ENCODE measurements around the gene INSIG1.

Gene INSIG1

DNA sequence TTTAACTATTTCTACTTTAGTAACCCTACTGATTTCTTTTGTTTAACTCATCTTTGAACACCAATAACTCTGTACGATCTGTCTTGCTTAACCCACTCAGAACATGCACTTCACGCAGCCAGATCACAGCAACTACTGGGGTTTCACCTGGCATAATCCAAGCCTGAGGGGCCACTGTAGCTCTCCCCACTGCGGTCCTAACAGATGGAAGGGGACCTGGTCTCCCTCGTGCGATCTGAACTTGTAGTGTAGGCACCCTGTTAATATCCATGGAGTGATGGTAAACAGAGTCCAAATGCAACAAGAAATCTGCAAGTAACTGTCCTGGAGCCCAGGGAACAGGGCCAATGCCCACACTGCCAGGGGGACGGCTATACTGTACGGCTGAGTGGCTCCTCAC is 45.5 kb downstream of the INSIG1 start:
- TF ChIP-seq ELF4 (IDR thresholded peaks at IDR 0.05) (no peak), BHLHE40 (IDR thresholded peaks at IDR 0.05; ENCODE audit: borderline replicate concordance) (no peak), ZNF384 (IDR thresholded peaks at IDR 0.05) (no peak), SP1 (IDR thresholded peaks at IDR 0.05) (no peak), FOXA1 (IDR thresholded peaks at IDR 0.05) (no peak), LEF1 (IDR thresholded peaks at IDR 0.05; ENCODE audit: borderline replicate concordance) (no peak), ARNT (IDR thresholded peaks at IDR 0.05) (no peak), L3MBTL2 (conservative IDR thresholded peaks at IDR 0.05) (no peak), FOXK2 (IDR thresholded peaks at IDR 0.05) (no peak), HDGF (IDR thresholded peaks at IDR 0.05; ENCODE audit: borderline replicate concordance) (no peak), NFRKB (IDR thresholded peaks at IDR 0.05) (no peak), TARDBP (IDR thresholded peaks at IDR 0.05) (no peak), FOXM1 (IDR thresholded peaks at IDR 0.05; ENCODE audit: borderline replicate concordance) (no peak), SUZ12 (IDR thresholded peaks at IDR 0.05) (no peak), CTBP1 (IDR thresholded peaks at IDR 0.05; ENCODE audit: borderline replicate concordance) (no peak)
- TF ChIP-seq, protein P1, sequence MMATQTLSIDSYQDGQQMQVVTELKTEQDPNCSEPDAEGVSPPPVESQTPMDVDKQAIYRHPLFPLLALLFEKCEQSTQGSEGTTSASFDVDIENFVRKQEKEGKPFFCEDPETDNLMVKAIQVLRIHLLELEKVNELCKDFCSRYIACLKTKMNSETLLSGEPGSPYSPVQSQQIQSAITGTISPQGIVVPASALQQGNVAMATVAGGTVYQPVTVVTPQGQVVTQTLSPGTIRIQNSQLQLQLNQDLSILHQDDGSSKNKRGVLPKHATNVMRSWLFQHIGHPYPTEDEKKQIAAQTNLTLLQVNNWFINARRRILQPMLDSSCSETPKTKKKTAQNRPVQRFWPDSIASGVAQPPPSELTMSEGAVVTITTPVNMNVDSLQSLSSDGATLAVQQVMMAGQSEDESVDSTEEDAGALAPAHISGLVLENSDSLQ (IDR thresholded peaks at IDR 0.05), result no peak
- POLR2A ChIA-PET, result interaction anchor here (1.0 kb wide), 1 partner anchor 385 kb away, joined by 4 read pairs; no protein-coding TSS in a partner anchor
- CTCF ChIA-PET, result interaction anchor here (0.8 kb wide), 1 partner anchor 21 kb away, joined by 3 read pairs; no protein-coding TSS in a partner anchor
- no peak for DNase-seq (ENCODE audit: extremely low spot score)

DNA sequence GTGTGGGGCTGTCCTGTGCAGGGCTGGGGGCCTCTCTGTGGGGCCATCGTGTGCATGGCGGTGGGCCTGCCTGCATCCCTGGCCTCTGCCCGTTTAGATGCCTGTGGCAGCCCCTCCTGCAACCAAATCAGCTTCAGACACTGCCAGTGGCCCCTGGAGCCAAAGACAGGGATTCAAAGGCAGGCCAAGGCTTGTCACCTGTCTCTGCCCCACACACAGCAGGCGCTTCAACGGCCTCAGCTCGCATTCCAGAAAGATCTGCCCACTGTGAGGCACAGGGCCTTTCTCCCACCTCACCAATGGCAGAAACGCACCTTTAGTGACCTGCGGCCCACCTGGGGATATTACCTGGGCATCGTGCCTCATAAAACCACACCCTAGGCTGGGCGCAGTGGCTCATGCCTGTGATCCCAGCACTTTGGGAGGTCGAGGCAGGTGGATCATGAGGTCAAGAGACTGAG is 46.0 kb downstream of the INSIG1 start:
- ChIA-PET POLR2A (no interaction called here), CTCF (no interaction called here)
- TF ChIP-seq HDGF (IDR thresholded peaks at IDR 0.05; ENCODE audit: borderline replicate concordance), result no peak
- no peak for TF ChIP-seq FOXK2 (IDR thresholded peaks at IDR 0.05)
- no peak for TF ChIP-seq CTBP1 (IDR thresholded peaks at IDR 0.05; ENCODE audit: borderline replicate concordance)
- no peak for TF ChIP-seq LEF1 (IDR thresholded peaks at IDR 0.05; ENCODE audit: borderline replicate concordance)
- TF ChIP-seq TARDBP (IDR thresholded peaks at IDR 0.05), result no peak
- no peak for TF ChIP-seq BHLHE40 (IDR thresholded peaks at IDR 0.05; ENCODE audit: borderline replicate concordance)
- TF ChIP-seq FOXA1 (IDR thresholded peaks at IDR 0.05), result no peak
- no peak for TF ChIP-seq ZNF384 (IDR thresholded peaks at IDR 0.05)
- TF ChIP-seq ARNT (IDR thresholded peaks at IDR 0.05), result no peak
- TF ChIP-seq L3MBTL2 (conservative IDR thresholded peaks at IDR 0.05), result no peak
- no peak for TF ChIP-seq NFRKB (IDR thresholded peaks at IDR 0.05)
- TF ChIP-seq, protein P1 (IDR thresholded peaks at IDR 0.05), result no peak
- no peak for TF ChIP-seq SUZ12 (IDR thresholded peaks at IDR 0.05)
- TF ChIP-seq ELF4 (IDR thresholded peaks at IDR 0.05), result no peak
- no peak for TF ChIP-seq FOXM1 (IDR thresholded peaks at IDR 0.05; ENCODE audit: borderline replicate concordance)
- TF ChIP-seq SP1 (IDR thresholded peaks at IDR 0.05), result no peak
- DNase-seq (ENCODE audit: extremely low spot score), result no peak

DNA sequence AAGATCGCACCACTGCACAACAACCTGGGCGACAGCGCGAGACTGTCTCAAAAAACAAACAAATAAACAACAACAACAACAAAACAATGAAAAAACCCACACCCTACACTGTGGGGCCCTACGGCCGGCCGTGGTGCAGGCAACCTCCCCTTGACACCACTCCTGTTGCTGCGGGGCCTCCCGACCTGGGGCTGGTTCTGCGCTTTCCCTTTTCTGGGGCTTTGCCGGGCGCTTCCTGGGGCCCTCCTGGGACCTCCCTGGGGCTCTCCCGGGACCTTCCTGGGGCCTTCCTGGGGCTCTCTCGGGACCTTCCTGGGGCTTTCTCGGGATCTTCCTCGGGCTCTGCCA is 46.6 kb downstream of the INSIG1 start:
- ChIA-PET POLR2A (interaction anchor here (1.3 kb wide), 1 partner anchor 139 kb away, joined by 5 read pairs; no protein-coding TSS in a partner anchor), CTCF (interaction anchor here (0.5 to 1.6 kb wide), 17 partner anchors 8 to 430 kb away, joined by 3 to 21 read pairs (median 5); no protein-coding TSS in a partner anchor)
- DNase-seq (ENCODE audit: extremely low spot score), result no peak
- TF ChIP-seq FOXA1 (IDR thresholded peaks at IDR 0.05), result no peak
- TF ChIP-seq ZNF384 (IDR thresholded peaks at IDR 0.05), result no peak
- no peak for TF ChIP-seq ARNT (IDR thresholded peaks at IDR 0.05)

DNA sequence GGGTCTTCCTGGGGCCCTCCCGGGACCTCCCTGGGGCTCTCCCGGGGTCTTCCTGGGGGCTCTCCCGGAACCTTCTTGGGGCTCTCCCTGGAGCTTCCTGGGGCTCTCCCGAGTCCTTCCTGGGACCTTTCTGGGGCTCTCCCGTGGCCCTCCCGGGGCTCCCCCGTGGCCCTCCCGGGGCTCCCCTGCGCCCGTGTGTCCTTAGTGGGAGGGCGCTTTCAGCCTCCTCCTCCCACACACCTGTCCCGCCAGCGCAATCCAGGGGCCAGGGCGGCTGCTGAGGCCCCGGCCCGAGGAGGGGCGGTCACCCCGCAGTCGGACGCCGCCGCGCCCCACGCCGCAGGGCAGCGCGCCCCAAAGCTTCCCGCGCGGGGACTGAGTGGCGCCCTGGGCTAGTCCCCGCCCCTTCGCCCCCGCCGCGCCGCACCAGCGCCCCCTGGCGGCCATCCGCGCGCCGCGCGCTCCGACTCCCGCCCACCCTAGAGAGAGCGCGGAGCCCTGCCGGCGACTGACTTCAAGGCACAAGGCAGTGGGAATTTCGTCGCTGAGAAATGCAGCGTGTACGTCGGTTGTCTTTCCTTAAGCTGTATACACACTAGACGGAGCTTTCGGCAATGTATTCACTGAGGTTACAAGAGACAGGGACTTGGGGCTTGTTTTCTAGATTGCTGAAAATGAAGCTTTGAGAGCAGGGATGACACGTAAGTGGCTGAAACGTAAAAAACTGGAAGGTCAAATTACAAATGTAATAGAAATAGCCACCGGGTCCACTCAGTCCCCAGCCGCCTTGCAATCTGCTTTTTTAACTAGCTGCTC is 47.1 kb downstream of the INSIG1 start:
- DNase-seq (ENCODE audit: extremely low spot score), result peak; percentile 97
- ChIA-PET CTCF (interaction anchor here (0.5 to 1.6 kb wide), 33 partner anchors 8 to 431 kb away, joined by 3 to 21 read pairs (median 4); partner anchors contain the start of gene INSIG1), POLR2A (interaction anchor here (0.8 to 1.3 kb wide), 6 partner anchors 11 to 341 kb away, joined by 3 to 7 read pairs (median 4); partner anchors contain the start of gene INSIG1)
- TF ChIP-seq L3MBTL2 (conservative IDR thresholded peaks at IDR 0.05) (peak; percentile 68; the same call in 1 of the 2 replicates), FOXA1 (IDR thresholded peaks at IDR 0.05) (no peak), FOXK2 (IDR thresholded peaks at IDR 0.05) (no peak), FOXM1 (IDR thresholded peaks at IDR 0.05; ENCODE audit: borderline replicate concordance) (no peak), BHLHE40 (IDR thresholded peaks at IDR 0.05; ENCODE audit: borderline replicate concordance) (no peak), LEF1 (IDR thresholded peaks at IDR 0.05; ENCODE audit: borderline replicate concordance) (no peak), ZNF384 (IDR thresholded peaks at IDR 0.05) (no peak)

DNA sequence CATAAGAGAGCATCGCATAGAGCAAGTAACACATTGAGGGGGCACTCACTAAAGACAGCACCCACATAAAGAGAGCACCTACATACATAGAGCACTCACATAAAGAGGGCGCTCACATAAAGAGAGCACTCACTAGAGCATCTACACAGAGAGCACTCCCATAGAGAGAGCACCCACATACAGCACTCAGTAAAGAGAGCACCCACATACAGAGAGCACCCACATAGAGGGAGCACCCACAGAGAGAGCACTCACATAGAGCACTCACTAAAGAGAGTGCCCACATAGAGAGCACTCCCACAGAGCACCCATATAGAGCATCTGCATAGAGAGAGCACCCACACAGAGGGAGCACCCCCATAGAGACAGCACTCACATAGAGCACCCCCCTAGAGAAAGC is 47.8 kb downstream of the INSIG1 start:
- DNase-seq (ENCODE audit: extremely low spot score), result no peak
- TF ChIP-seq LEF1 (IDR thresholded peaks at IDR 0.05; ENCODE audit: borderline replicate concordance) (no peak), SUZ12 (IDR thresholded peaks at IDR 0.05) (no peak), ELF4 (IDR thresholded peaks at IDR 0.05) (no peak), FOXM1 (IDR thresholded peaks at IDR 0.05; ENCODE audit: borderline replicate concordance) (no peak), TARDBP (IDR thresholded peaks at IDR 0.05) (no peak), BHLHE40 (IDR thresholded peaks at IDR 0.05; ENCODE audit: borderline replicate concordance) (no peak), L3MBTL2 (conservative IDR thresholded peaks at IDR 0.05) (no peak), SP1 (IDR thresholded peaks at IDR 0.05) (no peak), FOXA1 (IDR thresholded peaks at IDR 0.05) (no peak), CTBP1 (IDR thresholded peaks at IDR 0.05; ENCODE audit: borderline replicate concordance) (no peak), HDGF (IDR thresholded peaks at IDR 0.05; ENCODE audit: borderline replicate concordance) (no peak), ZNF384 (IDR thresholded peaks at IDR 0.05) (no peak), NFRKB (IDR thresholded peaks at IDR 0.05) (no peak), ARNT (IDR thresholded peaks at IDR 0.05) (no peak), FOXK2 (IDR thresholded peaks at IDR 0.05) (no peak)
- TF ChIP-seq, protein P1 (IDR thresholded peaks at IDR 0.05), result no peak
- POLR2A ChIA-PET, result interaction anchor here (0.8 to 1.2 kb wide), 5 partner anchors 10 to 342 kb away, joined by 3 to 7 read pairs (median 4); partner anchors contain the start of gene INSIG1
- CTCF ChIA-PET, result interaction anchor here (0.5 to 1.6 kb wide), 31 partner anchors 8 to 431 kb away, joined by 3 to 21 read pairs (median 4); partner anchors contain the start of gene INSIG1

All from HEK293T (cell line).